NCI-H2029 treated with DMSO at 0.1 percent for 48 hours (cell line): ENCODE data around the gene OSBPL9.
"Not testable (repeated sequence)": the region's sequence is repeated elsewhere in the genome, so short reads cannot be mapped to it uniquely, and the experiment has no call there.

Experiments used
- DNase-seq: peaks from one replicate; lab custom pipeline; 2025; lab: John Stamatoyannopoulos, UW

The OSBPL9 gene

DNA sequence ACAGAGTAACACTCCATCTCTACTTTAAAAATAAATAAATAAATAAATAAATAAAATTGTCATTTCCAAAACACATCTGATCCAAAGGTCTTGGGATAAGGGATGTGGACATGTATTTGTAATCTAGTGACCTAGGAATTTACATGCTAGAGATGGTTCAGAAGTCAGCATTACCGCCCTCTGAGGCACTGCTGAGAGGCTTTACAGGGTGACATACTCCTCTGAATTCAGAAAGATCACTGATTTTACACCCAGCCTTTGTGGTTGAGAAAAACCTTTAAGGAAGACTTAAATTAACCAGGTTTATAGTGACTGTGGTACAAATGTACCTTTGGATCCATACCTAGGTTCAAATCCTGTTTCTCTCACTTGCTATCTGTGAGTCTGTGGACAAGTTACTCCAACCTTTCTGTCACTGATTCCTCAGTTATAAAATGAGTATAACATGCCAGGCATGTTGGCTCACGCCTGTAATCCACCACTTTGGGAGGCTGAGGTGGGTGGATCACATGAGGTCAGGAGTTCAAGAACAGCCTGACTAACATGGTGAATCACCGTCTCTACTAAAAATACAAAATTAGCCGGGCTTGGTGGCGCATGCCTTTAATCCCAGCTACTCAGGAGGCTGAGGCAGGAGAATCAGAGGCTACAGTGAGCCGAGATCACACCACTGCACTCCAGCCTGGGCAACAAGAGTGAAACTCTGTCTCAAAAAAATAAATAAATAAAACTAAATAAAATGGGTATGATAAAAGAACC, 20.1 kb downstream of the OSBPL9 start:
- no peak for DNase-seq

DNA sequence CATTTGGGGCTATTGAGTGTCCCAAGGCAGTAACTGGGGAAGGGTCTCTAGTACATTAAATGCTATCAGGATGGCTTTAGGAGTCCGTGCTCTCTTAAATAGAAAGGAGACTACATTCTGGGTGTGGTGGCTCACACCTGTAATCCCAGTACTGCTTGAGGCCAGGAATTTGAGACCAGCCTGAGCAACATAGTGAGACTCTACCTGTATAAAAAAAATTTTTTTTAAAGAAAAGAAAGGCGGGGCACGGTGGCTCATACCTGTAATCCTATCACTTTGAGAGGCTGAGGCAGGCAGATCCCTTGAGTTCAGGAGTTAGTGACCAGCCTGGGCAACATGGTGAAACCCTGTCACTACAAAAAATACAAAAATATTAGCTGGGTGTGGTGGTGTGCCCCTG, 21.5 kb downstream of the OSBPL9 start:
- DNase-seq, result no peak

DNA sequence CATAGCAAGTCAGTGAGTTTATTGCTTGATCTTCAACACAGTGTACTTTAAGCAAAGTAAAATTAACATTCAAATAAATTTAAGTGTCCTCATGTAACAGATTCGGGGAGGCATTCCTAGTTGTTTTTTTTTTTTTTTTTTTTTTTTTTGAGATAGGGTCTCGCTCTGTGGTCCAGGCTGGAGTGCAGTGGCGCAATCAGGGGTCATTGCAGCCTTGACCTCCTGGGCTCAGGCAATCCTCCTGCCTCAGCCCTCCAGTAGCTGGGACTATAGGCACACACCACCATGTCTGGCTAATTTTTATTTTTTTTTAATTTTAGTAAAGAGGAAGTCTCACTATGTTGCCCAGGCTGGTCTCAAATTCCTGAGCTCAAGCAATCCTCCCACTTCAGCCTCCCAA, 22.8 kb downstream of the OSBPL9 start:
- no peak for DNase-seq

GRCh38 chr1:51641096-51641495, 24.2 kb downstream of the OSBPL9 start:
- DNase-seq, result no peak

DNA sequence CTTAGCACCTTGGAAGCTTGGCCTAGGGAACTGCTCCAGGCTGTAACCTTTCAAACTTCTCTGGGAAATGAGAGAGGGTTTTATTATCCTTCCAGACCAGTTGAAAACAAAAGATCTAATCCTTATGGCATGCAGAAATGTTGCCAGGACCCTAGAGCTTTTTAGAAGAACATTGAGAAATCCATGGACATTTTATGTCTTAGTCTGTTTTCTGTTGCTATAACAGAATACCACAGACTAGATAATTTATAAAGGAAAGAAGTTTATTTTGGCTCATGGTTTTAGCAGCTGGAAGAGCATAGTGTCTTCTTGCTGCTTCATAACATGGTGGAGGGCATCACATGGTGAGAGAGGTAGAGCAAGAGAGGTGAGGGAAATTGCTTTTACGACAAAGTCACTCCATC, 25.8 kb downstream of the OSBPL9 start:
- no peak for DNase-seq

- no peak for DNase-seq
These were observed 26.5 kb downstream of the OSBPL9 start for GRCh38 chr1:51643362-51643761.

- DNase-seq, result no peak
These were observed 27.1 kb downstream of the OSBPL9 start for GRCh38 chr1:51644020-51644419.

DNA sequence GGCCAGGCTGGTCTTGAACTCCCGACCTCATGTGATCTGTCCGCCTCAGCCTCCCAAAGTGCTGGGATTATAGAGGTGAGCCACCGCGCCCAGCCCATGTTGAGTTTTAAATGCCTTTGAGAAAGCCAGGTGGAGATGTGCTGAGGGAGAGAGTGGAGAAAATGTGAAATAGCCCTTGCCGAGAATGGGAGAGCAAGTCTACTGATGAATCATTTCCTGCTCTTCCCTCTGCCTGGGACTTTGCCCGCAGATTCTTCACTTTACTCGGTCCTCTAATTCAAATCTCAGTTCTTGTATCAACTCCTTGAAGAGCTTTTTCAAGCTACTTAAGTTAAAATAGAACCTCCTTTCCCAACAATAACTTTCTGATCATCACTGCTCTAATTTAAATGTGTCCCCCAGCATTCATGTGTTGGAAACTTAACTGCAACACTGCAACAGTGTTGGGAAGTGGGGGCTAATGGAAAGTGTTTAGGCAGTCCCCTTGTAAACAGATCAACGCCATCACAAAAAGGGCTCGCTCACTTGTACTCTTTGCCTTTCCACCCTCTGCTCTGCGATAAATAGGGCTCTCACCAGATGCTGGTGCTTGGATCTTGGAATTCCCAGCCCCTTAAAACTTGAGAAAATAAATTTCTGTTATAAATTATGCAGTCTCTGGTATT, 27.8 kb downstream of the OSBPL9 start:
- DNase-seq, result no peak

DNA sequence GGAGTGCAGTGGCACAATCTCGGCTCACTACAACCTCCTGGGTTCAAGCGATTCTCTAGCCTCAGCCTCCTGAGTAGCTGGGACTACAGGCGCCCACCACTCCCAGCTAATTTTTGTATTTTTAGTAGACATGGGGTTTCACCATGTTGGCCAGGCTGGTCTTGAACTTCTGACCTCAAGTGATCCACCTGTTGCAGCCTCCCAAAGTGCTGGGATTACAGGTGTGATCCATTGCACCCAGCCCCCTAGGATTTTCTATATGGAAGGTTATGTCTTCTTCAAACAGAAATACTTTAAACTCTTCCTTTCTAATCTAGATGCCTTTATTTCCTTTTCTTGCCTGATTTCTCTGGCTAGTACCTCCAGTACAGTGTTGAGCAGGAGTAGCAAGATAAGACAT, 29.7 kb downstream of the OSBPL9 start:
- DNase-seq, result not testable (repeated sequence)

DNA sequence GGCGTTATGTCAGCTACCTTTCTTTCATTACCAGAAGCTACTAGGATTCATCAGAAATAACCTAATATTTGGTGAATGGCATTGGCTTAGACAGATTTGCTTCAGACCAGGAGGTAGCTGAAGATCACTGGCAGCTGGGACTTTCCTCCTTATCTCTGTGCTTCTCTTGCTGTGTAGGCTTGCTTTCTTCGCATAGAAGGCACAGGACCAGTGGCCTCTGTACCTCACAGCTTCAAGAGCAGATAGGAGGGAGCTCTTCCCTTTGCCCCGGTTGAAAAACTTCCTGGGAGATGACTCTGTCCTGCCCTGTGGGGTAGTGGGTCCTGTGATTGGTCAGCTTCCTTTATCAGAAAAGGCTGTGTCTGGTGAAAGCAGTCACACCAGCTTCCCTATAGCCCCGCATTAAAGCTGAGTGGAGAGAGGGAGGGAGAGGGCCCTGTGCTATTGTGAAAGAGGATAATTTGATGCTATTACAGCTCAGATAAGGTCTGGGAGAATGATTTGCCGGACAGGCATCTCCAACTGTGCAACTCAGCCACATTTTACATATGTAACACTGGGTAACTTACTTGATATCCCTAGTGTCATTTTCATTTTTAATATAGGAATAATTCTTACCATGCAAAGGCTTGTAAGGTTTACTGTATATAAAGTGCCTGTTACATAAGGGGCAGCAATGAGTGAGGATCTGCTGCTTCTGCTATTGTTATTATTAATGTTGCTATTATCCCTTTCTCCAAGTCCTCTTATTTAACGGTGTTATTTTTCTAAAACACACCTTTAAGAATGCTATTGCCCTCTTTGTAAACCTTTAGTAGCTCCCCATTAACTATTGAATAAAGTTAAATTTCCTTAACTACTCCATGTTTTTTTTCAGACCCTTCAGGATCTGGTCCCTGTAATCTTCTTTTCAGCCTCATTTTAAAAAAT, 31.6 kb downstream of the OSBPL9 start:
- no peak for DNase-seq

- DNase-seq, result no peak
These were observed 32.8 kb downstream of the OSBPL9 start for GRCh38 chr1:51649593-51650091.

- DNase-seq, result no peak
These were observed 33.3 kb downstream of the OSBPL9 start for GRCh38 chr1:51650198-51650597.

- DNase-seq, result no peak
These were observed 34.7 kb downstream of the OSBPL9 start for GRCh38 chr1:51651552-51651942.

DNA sequence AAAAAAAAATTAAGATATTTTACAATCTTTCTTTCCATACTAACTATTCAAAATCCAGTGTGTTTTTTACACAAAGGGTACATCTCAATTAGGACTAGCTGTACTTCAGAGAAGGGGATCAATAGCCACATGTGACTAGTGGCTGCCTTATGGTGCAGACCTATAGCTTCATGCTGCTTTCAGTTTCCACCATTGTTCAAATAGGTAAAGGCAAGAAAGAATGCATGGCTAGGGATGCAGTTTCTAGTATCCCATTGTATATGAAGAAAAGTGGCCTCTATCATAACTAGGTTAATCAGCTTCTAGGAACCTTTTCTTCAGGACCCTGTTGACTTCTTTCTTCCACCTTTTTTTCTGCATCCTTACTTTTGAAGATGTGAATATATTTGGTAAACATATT, 35.7 kb downstream of the OSBPL9 start:
- DNase-seq, result no peak

- no peak for DNase-seq
These were observed 36.2 kb downstream of the OSBPL9 start for GRCh38 chr1:51653127-51653526.

- DNase-seq, result no peak
These were observed 37.1 kb downstream of the OSBPL9 start for GRCh38 chr1:51654000-51654399.

GRCh38 chr1:51656374-51656773, 39.5 kb downstream of the OSBPL9 start:
- no peak for DNase-seq

GRCh38 chr1:51660580-51660979, 43.7 kb downstream of the OSBPL9 start:
- no peak for DNase-seq

- no peak for DNase-seq
These were observed 44.2 kb downstream of the OSBPL9 start for GRCh38 chr1:51661081-51661518.

DNA sequence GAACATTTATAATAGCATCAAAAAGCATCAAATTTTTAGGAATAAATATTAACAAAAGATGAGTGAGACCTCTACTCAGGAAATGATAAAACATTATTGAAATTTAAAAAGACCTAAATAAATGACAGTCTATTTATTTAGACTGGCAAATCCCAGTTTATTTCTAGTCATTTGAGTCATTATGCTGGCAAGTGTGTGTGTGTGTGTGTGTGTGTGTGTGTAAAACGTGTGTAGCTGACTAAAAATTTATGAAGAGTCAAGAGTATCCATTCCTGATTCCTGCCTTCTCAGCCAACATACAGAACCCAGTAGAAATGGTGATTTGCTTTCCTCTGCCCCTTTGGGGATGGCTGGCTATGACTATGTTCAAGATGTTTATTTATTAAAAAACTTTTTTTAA, 46.2 kb downstream of the OSBPL9 start:
- no peak for DNase-seq

GRCh38 chr1:51663721-51664120, 46.8 kb downstream of the OSBPL9 start:
- no peak for DNase-seq
